Right atrium auricular region (tissue), 2 donors: ENCODE data around the gene IGFL1. TPM values are rescaled to one million over a fixed set of nuclear protein-coding genes. Genes with fewer than 3 reads are reported as not detected.
"Not testable (repeated sequence)": the region's sequence is repeated elsewhere in the genome, so short reads cannot be mapped to it uniquely, and the experiment has no call there.

ENCODE experiments used
- DNase-seq: peaks from one replicate; pipeline ENCODE4 v3.0.0-alpha.2; 2019; ENCODE audit warnings: low spot score
- H3K27ac ChIP-seq, 2 donors: fragments of 200-600 bp; sonication (generic); 1 replicate in 1 of 2; 2 replicates in 1 of 2; pipeline ENCODE4 v1.5.1; 2016 to 2019
- H3K27me3 ChIP-seq, 2 donors: fragments of 200-600 bp; sonication (generic); one replicate each; pipeline versions ENCODE4 v1.5.1 to v1.6.0; 2017 to 2019
- H3K36me3 ChIP-seq: fragments of 200-600 bp; sonication (generic); one replicate; pipeline ENCODE4 v1.5.1; 2016
- H3K4me1 ChIP-seq, 2 donors: fragments of 200-600 bp; sonication (generic); one replicate each; pipeline versions ENCODE4 v1.5.1 to v1.6.0; 2017 to 2019
- H3K4me3 ChIP-seq, 2 donors: fragments of 200-600 bp; sonication (generic); 1 replicate in 1 of 2; 2 replicates in 1 of 2; pipeline ENCODE4 v1.5.1; 2017 to 2019; ENCODE audit warnings: mild to moderate bottlenecking in 1 of 2, moderate library complexity in 1 of 2
- H3K9me3 ChIP-seq, 2 donors: fragments of 200-600 bp; sonication (generic); one replicate each; pipeline ENCODE4 v1.5.1; 2019
- CTCF ChIP-seq, 2 donors: fragments of 200-600 bp; sonication (generic); IDR thresholded peaks; one replicate each; pipeline ENCODE4 v1.5.1; 2019; ENCODE audit warnings: antibody characterized with exemption in 2 of 2
- total RNA-seq, 2 donors: library from RNA; depleted of rRNA; stranded (reverse); fragments of >200 nt; gene quantifications; one replicate each; pipeline ENCODE4 v1.1.0, GENCODE V29; 2016

IGFL1 gene
- total RNA-seq, 2 donors from 2014 or later = not detected

- no peak for DNase-seq
- Histone ChIP-seq H3K27me3 (no peaks in the 10 kb centered on the region), H3K4me3 (no peak overlapping the region), H3K36me3 (no peaks in the 10 kb centered on the region), H3K4me1 (no peaks in the 10 kb centered on the region), H3K9me3 (no peaks in the 10 kb centered on the region), H3K27ac (no peak overlapping the region)
- no peak for TF ChIP-seq CTCF (IDR thresholded peaks at IDR 0.05)
Observed at GRCh38 chr19:46270521-46271256, 41.1 kb downstream of the IGFL1 start.

- Histone ChIP-seq H3K27me3 (no peaks in the 10 kb centered on the region), H3K27ac (no peak overlapping the region), H3K4me3 (no peak overlapping the region), H3K4me1 (no peaks in the 10 kb centered on the region), H3K9me3 (no peaks in the 10 kb centered on the region), H3K36me3 (no peaks in the 10 kb centered on the region)
- no peak for DNase-seq
- TF ChIP-seq CTCF (IDR thresholded peaks at IDR 0.05) = no peak
Observed at GRCh38 chr19:46271481-46272197, 42.1 kb downstream of the IGFL1 start.

GRCh38 chr19:46273931-46274330, 44.4 kb downstream of the IGFL1 start:
- not testable (repeated sequence) for H3K27me3 ChIP-seq, DNase-seq, H3K4me1 ChIP-seq, H3K4me3 ChIP-seq, H3K9me3 ChIP-seq, H3K36me3 ChIP-seq, H3K27ac ChIP-seq

GRCh38 chr19:46279177-46279576, 49.6 kb downstream of the IGFL1 start:
- Histone ChIP-seq H3K27me3 (no peaks in the 10 kb centered on the region), H3K9me3 (no peaks in the 10 kb centered on the region), H3K36me3 (no peaks in the 10 kb centered on the region), H3K27ac (no peak overlapping the region), H3K4me3 (no peak overlapping the region), H3K4me1 (peaks cover 0 to 6% of the 10 kb centered on the region in 2 donors)
- DNase-seq = no peak
- no peak for TF ChIP-seq CTCF (IDR thresholded peaks at IDR 0.05)

Other genes starting within 250 kb of the IGFL1 start
- gene CCDC61, start 234.3 kb upstream of the IGFL1 start, total RNA-seq = 1 to 10 TPM; 5.3 to 7.8 TPM
- gene PGLYRP1, start 206.7 kb upstream of the IGFL1 start, total RNA-seq = not detected
- not detected for gene IGFL4, start 188.7 kb upstream of the IGFL1 start, total RNA-seq
- not detected for gene IGFL3, start 105.1 kb upstream of the IGFL1 start, total RNA-seq
- 1 to 10 TPM in 1 of 2 donors, not detected in 1; 1.8 TPM for gene IGFL2, start 81.5 kb upstream of the IGFL1 start, total RNA-seq
- 100 to 1,000 TPM in 1 of 2 donors, 10 to 100 TPM in 1; 73.1 to 123 TPM for gene HIF3A, start 67.3 kb downstream of the IGFL1 start, total RNA-seq
- 10 to 100 TPM; 59.1 to 84.3 TPM for gene PPP5C, start 117.3 kb downstream of the IGFL1 start, total RNA-seq
- gene CCDC8, start 183.8 kb downstream of the IGFL1 start, total RNA-seq = 10 to 100 TPM; 30.4 to 34.6 TPM
- not detected for gene PNMA8C, start 199.2 kb downstream of the IGFL1 start, total RNA-seq
- gene PNMA8A, start 241.8 kb downstream of the IGFL1 start, total RNA-seq = 10 to 100 TPM in 1 of 2 donors, 1 to 10 TPM in 1; 9.9 to 16.6 TPM